Measurements from ENCODE around the gene GRIP2.
A peak's percentile ranks its signal among the peaks of the same experiment; 100 is the strongest.

Gene GRIP2

DNA sequence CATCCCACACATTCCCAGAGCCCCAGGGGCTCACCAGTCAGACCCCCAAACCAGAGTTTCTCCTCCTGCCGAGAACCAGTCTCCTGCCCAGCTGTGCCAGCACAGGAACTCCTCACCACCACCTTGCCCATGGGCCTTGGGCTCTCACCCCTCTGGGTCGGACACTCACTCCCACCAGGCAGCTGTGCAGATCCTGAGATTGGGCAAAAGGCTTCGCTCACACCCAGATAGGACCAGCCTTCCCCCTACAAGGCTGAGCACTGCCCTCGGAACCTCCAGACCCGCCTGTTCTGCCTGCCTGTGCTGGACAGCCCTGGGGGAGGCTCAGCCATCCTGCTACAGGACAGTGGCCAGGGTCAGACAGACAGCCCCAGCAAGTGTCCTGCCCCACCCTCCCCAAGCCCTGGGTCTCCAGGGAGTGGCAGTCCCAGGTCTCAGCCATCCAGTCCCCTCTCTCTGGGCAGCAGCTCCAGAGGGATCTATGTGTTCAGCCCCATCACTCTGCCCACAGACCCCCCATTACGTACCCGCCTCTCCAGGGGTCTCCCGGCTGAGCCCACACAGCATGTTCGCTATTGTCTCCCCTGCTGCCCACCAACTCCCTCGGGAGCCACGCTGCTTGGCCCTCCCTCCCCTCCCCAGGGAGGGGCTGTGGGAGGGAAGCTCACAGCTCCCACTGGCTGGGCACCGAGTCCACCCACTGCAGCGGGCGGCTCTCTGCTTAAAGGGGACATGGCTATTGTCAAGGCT lies at the start of gene GRIP2:
TSS of gene GRIP2 (minus strand) at position 601 of the 750 bp plus-strand sequence. CDS start at position 567, 34 bp downstream.
- H3K27ac ChIP-seq: no peak within 1 kb of the TSS
- no peak for DNase-seq (ENCODE audit: low read depth, low spot score)

DNA sequence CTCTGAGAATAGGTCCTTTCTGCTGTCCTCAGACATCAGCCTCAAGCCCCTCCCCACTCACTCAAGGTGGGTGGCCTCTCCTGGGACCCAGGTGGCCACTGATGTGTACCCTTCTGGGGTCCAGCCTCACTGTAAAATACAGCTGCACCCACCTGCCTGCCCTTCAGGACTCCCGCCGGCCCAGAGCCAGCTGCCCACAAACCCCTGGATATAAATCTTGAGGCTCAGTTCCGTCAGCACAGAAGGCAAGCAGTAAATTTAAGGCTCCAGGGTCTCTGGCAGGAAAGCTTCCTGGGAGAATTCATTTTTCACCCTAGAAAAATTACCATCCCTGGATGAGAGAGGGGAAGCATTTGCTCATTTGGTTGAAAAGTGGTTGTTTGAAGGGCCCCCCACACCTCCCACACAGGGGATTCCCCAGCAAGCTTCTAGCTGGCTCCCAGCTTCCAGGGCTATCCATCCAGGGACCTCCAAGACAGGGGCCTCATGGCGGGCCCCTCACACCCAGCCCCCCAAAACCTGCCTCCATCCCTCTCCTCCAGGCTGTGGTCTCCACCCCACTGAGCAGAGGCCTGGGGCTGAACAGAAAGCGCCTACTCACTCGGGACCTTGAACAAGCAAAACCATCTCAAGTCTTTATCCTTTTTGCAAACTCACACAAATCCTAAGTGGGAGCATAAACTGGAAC lies 48.4 kb upstream of the GRIP2 start:
- DNase-seq (ENCODE audit: low read depth, low spot score): no peak
- H3K27ac ChIP-seq: no peak overlapping the region

DNA sequence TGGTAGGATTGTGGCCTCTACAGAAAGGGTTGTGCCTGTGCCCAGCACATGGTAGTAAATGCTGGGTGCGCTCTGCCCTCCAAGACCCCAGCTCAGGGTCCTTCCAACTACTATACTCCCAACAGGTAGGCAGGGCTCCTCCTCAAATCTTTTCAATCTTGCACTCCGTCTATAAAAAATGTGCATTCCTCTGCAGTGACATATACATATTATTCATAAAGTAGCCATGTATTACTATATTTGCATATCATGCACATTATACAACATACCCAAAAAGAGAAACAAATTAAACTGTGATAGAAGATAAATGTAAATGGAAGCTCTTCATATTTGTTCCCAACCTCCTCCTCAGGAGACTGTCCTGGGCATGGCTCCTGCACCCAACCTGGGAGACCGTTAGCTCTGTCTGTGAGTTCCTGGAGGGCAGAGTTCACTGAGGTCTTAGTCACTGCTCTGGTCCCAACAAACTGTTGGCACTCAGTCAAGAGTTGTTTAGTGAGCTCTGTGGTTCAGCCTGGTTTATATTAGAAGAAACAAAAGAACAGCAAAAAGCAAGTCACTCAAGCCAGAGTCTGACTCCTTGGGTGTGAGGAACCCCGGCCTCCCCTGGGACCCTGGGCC lies 47.7 kb upstream of the GRIP2 start:
- peak; percentile 6 for DNase-seq (ENCODE audit: low read depth, low spot score)

DNA sequence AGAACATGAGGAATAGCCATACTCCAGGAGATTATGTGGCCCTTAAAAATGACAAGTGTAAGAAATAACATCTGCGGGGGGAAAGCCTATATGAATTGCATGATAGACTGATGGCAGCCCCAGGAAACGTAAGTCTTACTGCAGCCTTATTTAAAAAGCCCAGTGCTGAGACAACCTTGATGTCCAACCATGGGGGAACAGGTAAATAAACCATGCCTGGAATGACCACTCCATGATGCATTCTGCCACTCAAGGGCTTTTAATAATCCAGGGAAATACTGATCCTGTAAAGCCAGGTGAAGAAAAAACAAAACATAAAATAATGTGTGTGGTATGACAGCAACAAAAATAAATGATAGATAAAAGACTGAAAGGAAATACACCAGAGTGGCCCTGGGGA lies 46.5 kb upstream of the GRIP2 start:
- DNase-seq (ENCODE audit: low read depth, low spot score): no peak
- no peak overlapping the region for H3K27ac ChIP-seq

More for the DNA sequence above, 47.7 kb upstream of the GRIP2 start:
- H3K27ac ChIP-seq: no peak overlapping the region

DNA sequence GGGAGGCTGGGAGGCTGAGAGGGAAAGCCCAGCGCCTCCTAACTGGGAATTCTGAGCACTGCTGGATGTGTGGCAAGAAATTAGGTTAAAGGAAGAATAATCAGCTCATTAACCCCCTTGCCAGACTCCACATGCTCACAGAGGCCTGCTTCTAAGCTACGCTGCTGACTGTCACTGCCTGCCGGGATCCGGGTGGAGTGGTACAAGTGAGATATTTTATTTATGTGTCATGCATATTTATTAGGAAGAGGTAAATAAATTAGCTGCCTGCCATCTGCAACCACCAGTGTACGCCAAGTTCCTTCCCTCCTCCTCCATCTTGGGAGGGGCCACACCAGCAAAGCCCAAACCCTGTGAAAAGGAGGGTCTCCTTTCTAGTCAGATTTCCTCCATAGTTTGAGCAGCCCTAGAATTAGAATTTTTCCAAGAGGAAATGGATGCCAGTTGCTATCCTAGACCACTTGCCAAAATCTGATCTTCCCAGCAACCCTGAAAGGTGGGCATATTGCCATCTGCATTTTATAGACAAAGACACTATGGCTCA lies 43.5 kb upstream of the GRIP2 start:
- H3K27ac ChIP-seq: no peak overlapping the region
- no peak for DNase-seq (ENCODE audit: low read depth, low spot score)

DNA sequence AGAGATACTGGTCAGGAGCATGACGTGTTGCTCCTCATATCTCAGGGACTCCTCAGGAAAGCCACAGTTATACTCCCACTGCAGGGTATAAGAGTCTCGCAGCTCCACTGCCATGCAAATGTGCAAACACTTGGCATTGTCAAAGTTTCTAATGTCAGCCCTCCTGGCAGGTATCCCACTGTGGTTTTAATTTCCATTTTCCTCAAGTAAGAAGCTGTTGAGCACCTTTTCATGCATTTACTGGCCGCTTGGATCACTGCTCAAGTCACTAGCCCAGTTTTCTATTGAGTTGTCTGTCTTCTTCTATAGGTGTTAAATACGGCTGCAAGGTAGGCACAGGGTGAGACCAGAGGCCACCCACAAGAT lies 41.9 kb upstream of the GRIP2 start:
- H3K27ac ChIP-seq: no peak overlapping the region
- DNase-seq (ENCODE audit: low read depth, low spot score): no peak

DNA sequence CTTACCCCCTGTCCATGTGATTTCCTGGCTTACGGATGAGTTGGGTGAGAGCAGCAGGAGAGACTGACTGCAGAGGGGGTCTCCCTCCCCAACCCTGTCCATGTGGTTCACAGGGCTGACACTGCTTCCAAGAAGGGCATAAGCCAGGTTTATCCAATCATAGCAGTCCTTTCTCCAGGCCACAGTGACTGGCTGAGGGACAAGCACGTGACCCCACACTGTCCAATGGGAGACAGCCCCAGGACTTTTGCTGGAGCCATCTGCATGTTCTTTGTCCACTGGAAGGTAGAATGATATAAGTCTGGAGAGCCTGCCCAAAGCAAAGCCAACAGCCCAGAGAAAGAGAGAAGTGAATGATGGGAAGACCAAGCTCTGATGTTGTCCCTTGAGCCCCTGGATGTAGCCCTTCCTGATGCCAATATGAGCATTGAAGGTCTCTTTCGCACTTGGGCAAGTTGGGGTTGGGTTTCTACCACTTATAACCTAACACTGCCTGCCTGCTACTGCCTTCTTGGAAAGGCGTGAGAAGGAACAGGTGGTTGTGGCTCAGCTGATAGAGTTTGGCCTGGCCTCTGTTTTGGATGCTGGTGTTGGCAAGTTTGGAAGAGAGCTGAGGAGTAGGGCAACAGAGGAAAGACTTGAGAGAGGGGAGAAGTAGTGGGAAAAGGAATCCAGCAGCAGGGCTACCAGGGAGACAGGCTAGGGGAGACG lies 41.3 kb upstream of the GRIP2 start:
- no peak for DNase-seq (ENCODE audit: low read depth, low spot score)
- H3K27ac ChIP-seq: no peak overlapping the region

DNA sequence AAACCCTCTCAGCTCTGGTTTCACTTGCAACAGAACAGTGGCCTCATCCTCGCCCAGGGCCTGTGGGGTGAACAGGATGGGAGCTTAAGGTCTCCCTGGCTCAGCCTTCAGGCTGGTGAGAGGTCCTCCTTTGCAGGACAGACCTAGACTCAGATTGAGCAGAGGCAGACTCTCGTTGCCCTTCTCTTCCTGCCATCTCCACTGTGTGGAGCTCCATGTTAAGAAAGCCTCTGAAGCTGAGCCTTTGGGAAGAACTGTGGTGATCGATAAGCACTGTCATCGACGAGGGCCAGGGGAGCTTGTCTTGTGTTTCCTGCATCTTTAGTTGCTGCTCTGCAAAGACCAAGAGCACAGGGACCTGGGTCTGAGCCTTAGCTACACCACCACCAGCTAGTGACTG lies 37.8 kb upstream of the GRIP2 start:
- H3K27ac ChIP-seq: no peak overlapping the region
- no peak for DNase-seq (ENCODE audit: low read depth, low spot score)

DNA sequence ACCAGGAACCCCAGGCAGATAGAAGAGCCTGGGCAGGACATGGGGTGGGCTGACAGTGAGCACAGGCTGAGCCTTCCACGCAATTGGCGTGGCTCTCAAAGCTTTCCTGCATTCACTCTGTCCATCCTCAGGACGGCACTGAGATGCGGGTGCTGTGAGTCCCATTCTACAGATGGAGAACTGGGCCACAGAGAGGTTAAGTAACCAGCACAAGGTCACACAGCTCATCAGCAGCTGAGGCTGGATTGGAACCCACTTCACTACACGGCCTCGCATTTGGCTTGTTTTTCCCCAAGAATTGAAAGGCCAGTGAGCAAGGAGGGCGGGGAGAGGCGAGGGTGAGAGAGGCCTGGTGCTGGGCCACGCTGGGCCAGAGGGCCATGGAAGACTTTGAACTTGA lies 36.0 kb upstream of the GRIP2 start:
- no peak overlapping the region for H3K27ac ChIP-seq
- no peak for DNase-seq (ENCODE audit: low read depth, low spot score)

DNA sequence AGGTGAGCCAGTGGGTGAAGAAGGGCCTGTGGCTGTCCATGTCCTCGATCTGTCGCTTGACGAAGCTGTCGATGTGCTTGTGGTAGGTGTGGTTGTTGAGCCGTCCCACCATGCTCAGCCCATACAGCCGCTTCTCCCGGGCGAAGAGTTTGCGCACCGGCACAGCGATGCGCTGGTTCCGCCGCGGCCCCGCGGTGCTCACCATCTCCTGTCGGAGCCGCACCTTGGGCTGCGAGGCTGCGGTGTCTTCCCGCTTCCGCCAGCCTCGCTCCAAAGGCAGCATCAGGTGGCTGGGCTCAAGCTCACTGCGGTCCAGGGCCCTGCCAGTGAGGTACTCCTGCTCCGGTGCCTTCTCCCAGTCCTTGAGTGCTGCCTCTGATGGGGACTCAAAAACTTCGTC lies 34.0 kb upstream of the GRIP2 start:
- no peak overlapping the region for H3K27ac ChIP-seq
- DNase-seq (ENCODE audit: low read depth, low spot score): no peak

DNA sequence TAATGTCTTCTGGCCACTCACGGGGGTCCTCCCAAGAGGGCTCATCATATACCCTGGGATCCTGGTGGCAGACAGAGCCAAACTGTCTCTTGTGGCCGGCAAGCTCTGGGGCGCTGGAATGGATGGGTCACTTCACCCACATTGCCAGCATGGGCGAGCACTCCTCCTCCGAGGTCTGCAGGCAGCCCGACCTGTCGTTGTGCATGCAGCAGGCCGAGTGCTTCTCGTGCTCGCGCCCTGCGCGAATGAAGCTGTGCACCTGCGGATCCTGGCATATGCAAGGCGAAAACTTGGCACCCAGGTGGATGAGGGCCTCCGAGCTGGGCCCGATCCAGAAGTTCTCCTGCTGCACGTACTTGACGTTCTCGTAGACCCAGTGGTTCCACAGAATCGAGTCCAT lies 33.6 kb upstream of the GRIP2 start:
- DNase-seq (ENCODE audit: low read depth, low spot score): no peak

DNA sequence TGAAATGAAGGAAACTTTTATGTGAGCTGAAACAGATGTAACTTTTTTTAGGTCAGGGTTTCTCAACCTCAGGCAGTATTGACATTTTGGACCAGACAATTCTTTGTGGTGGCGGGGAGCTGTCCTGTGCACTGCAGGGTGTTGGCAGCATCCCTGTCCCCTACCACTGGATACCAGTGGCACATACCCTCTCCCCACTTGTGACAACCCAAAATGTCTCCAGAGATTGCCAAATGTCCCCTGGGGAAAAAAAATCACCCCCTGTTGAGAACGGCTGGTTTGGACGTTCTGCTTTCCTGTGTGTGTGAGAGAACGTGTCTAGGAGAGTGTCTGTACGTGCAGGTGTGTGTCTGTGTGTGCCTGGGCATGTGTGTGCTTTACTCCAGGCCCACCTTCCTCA lies 30.7 kb upstream of the GRIP2 start:
- H3K27ac ChIP-seq: no peak overlapping the region
- no peak for DNase-seq (ENCODE audit: low read depth, low spot score)

More for the DNA sequence above, 33.6 kb upstream of the GRIP2 start:
- no peak overlapping the region for H3K27ac ChIP-seq

DNA sequence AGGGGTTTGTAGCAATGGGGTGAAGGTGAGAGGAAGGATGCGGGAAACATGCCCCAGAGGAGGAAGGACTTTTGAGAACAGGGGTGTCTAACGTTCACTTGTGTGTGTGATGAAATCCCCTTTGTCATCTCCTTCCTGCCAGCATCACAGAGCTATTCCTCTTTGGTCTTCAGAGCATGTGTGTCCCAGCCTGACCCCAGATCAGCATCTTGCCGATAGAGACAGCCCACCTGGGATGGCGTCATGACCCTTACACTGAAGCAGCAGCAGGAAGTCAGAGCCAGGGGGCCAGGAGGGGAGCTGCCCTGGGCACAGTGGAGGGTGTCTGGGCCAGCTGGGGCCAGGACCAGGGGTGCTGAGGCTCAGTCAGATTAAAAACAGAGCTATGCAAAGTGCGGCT lies 29.9 kb upstream of the GRIP2 start:
- no peak for DNase-seq (ENCODE audit: low read depth, low spot score)
- H3K27ac ChIP-seq: no peak overlapping the region

DNA sequence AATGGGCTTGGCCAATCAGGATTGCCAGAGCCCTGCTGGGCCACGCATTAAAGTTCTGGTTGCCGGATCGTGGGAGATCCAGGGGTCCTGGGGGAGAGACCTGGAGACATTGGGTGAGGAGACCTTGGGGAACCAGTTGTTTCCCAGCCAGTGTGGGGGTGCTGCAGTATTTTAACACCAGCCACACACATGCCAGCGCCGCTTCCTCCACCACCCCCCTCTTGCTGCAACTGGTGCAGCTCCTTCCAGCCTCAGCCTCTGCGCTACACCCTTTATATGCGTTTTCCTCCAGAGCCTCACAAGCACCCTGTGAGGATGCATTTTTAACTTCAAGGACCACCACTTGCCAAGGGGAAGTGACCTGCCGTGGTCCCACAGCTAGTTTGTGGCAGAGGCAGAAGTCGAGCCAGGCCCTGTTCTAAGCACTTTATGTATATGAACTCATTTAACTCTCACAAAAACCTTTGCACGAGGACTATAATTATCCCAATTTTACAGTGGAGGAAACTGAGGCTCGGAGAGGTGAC lies 29.4 kb upstream of the GRIP2 start:
- no peak overlapping the region for H3K27ac ChIP-seq
- no peak for DNase-seq (ENCODE audit: low read depth, low spot score)

DNA sequence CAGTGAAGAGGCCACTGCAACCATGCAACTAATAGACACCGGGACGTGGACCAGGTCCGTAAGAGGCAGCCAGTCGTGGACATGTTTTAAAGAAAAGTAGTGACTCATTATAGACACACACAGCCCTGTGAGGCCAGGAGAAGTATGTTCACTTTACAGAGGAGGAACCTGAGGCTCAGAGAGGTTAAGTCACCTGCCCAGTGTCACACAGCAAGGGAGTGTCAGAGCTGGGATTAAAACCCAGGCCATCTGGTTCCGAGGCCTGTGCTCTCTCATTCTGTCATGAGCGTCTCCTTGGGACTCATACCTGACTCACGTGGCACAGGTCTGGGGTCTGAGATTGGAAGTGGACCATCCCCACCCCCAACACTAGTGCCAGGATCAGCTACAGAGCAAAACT lies 28.1 kb upstream of the GRIP2 start:
- no peak overlapping the region for H3K27ac ChIP-seq
- no peak for DNase-seq (ENCODE audit: low read depth, low spot score)

DNA sequence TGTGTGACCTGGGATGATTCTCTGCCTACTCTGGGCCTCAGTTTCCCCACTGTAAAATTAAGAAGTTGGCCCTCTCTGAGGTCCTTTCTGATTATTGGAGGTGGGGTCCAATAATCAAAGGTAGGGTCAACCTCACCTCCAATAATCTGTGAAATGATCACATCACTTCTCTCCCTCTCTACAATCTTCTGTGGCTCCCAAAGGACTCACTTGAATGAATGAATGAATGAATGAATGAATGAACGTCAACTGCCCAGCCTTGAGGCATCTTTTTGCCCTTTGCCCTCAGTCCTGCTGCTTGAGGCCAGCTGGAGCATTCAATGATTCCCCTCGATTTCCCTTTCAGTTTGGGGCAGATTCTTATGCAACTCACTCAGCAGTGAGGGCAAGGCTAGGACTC lies 26.7 kb upstream of the GRIP2 start:
- no peak for DNase-seq (ENCODE audit: low read depth, low spot score)
- H3K27ac ChIP-seq: no peak overlapping the region

DNA sequence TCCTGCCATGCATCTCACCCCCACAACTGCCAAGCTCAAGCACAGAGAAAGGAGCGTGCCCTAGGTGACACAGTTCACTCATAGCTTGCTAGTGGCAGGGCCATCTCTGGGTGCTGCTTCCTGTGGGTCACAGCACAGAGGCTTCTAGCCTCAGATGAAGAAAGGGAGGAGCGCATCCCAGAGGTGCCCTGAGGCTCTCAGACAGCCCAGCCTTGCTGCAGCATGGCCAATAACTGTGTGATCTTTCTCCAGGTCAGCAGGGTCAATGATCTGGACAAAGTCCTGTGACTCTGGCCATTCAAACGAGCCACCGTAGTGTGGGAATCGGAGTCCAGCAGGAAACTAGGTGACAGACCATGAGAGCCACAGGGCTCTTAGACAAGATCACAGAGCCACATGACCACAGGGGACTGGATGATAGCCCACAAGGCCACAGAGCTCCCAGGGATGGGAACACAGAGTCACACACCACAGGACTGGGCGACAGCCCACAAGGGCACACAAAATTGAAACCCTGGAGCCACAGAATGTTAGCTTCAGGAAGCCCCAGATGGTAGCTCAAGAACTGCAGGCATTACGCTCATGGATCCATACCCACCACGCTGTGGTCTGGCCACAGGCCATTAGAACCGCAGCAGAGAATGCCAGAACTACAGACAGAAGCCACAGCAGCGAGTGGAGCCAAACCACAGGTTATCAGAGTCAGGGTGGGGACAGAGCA lies 25.9 kb upstream of the GRIP2 start:
- no peak for DNase-seq (ENCODE audit: low read depth, low spot score)
- no peak overlapping the region for H3K27ac ChIP-seq

DNA sequence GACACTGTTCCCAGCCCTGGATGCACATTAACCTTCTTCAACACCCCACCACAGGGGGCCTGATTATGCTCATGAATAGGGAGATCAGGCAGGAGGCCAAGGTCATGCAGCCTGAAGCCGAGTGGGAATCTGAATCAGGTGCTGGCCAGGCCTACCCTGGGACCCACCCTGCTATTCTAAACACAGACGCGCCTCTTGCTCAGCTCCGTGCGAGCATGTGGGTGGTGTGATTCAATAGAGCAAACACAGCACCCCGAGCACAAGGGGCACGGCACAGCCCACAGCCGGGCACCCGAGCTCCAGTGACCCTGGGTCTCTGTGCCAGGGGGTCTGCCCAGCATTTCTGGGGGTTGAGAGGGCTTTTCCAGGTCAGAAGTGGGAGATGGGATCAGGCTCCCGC lies 24.6 kb upstream of the GRIP2 start:
- no peak for DNase-seq (ENCODE audit: low read depth, low spot score)
- no peak overlapping the region for H3K27ac ChIP-seq

DNA sequence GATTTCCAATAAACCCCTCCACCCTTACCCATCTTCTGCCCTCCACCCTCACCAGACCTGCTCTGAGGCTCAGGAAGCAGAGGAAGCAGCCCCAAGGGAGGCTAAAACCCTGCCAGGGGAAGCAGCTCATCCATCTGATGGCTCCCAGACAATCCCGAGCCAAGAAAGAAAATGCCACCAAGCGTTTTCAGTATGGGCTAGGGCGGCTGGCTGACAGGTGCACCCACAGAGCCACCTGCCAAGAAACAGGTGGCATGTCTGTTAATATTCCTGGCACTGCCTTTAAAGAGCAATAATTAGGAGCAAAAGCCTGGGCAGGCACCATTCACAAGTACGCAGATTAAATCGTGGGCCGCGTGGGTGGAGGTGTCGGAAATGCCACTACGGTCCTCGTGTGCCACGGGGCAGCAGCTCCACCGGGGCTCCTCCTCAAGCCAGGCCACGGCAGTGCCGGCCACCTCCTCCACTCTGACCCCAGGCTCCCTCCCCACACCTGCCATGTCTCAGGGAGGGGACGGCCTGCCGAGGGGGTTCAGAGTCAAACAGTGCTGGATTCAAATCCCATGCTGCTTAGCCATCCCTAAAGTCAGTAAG lies 23.9 kb upstream of the GRIP2 start:
- no peak for DNase-seq (ENCODE audit: low read depth, low spot score)

More for the DNA sequence above, 23.9 kb upstream of the GRIP2 start:
- no peak overlapping the region for H3K27ac ChIP-seq

All from epithelial cell of prostate (primary cell).